Umbilical cord (tissue), 2 donors: ENCODE measurements around the gene EPS15. TPM values are rescaled to one million over a fixed set of nuclear protein-coding genes. Genes with fewer than 3 reads are reported as not detected.
"Not testable (repeated sequence)": the region's sequence is repeated elsewhere in the genome, so short reads cannot be mapped to it uniquely, and the experiment has no call there.

Experiments used
- DNase-seq: peaks from one replicate; pipeline ENCODE4 v3.0.0-alpha.2; 2015; ENCODE audit warnings: low spot score
- total RNA-seq: library from RNA; depleted of rRNA; stranded (reverse); fragments of >200 nt; gene quantifications from one replicate; pipeline ENCODE4 v1.2.3, GENCODE V29; 2014; ENCODE audit warnings: low replicate concordance; ENCODE audit not compliant: insufficient read depth

Gene EPS15
- total RNA-seq, 1 donor from 2014 or later, result 90.0 TPM

DNA sequence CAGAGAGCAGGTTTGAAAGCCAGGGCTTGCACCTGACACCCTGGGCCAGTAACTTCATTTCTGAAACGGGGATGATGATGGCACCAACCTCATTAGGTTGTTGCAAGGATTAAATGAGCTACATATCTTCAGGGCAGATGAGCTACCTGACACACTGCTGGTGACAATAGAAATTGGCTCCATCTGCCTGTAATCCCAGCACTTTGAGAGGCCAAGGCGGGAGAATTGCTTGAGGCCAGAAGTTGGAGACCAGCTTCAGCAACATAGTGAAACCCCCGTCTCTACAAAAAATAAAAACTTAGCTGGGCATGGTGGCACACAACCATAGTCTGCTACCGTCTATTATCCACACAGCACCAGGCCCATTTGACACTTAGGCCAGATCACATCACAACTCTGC lies 182.4 kb downstream of the EPS15 start:
- no peak for DNase-seq

DNA sequence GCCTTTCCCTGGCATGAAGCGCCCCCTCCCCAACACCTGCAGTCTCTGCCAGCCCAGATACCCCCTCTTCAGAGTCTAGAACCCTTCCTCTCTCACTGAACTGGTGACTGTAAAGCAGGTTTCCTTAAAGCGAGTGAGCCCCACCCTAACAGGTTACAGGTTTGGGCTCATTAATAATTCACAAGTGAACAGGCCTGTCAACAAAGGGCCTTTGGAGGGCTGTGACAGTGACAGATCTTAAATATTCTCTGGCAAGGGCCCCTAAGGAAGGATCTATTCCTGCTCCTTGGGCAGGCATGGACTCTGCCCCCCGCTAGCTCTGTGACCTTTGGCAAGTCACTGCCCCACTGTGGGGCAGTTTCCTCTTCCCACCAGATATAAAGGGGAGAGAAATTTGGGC lies 183.1 kb downstream of the EPS15 start:
- DNase-seq, result no peak

DNA sequence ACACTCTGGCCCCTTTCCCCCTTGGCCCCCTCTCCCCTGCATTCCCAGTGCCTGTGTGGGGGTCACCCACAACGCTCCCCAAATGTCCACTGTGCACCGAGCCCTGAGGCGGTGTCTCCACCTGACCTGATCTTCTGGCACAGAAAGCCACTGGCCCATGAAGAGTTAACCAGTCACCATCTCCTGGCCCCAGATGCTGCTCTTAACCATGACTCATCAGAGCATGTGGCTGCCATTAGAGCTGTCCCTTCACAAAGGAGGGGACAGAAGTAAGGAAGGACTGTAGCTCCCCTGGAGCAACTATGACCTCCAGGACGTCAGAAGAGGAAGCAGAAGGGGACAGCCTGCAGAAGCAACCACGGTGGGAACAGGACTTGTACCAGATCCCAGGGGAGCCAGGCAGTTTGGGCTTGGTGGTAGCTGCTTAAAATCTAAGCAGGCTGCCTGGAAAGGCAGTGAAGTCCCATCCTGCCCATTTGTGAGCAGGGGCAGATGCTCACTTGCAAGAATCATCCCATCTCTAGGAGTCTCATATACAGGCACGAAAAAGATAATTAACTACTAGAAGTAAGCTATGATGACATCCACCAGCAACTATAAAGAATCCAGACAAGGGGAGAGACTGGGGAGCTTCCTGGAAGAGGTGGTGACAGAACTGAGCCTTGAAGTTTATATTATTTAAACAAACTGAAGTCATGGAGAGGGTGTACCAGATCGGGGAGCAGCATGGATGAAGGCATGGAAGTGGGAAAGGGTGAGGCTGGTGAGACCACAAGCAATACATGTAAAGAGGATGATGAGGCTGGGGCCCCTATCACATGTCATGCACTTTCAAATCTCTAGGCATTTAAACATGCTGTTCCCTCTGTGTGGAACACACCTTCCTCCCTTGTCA lies 187.6 kb downstream of the EPS15 start:
- DNase-seq, result peak; percentile 22

DNA sequence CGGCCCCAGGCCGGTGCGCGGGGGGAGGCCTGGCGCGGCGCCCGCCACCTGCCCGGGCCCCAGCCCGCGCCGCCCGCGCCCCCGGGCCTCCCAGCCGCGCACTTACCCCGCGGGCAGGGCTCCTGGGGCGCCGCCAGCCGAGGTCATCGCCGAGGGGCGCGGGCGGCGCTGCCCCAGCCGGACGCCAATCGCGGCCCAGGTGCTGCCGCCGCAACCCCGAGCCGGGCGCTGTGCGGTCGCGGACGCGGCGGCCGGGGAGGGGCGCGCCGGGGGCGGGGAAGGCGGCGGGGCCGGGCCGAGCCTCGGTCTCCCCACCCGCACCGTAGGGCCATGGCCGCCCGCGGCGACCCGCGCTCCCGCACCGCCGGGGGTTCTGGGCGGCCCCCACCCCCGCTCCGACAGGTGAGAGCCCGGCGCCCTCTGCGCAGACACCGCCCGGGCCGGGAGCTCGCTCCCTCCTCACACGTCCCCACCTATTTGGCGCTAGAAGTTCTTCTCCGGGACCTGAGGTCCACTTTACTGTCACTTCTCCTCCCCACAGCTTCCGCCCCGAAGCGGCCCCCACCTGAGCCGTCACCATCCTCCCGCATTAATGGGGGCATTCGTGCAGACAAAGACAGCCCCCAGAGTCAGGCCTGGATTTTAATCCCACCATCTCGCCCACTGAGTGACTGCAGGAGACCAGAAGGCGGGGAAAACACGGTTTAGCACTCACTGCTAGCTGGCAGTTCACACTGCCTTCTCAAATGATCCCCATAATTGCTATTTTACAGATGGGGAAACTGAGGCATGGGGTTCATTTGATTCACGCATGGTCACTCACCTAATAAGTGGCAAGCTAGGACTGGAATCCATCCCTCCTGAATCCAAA lies 188.5 kb downstream of the EPS15 start, which contains the start of gene TTC39A:
TTC39A (minus strand) TSS at position 232 of the 871 bp plus-strand sequence; CDS start at position 147, 85 bp downstream.
- DNase-seq, result no peak

DNA sequence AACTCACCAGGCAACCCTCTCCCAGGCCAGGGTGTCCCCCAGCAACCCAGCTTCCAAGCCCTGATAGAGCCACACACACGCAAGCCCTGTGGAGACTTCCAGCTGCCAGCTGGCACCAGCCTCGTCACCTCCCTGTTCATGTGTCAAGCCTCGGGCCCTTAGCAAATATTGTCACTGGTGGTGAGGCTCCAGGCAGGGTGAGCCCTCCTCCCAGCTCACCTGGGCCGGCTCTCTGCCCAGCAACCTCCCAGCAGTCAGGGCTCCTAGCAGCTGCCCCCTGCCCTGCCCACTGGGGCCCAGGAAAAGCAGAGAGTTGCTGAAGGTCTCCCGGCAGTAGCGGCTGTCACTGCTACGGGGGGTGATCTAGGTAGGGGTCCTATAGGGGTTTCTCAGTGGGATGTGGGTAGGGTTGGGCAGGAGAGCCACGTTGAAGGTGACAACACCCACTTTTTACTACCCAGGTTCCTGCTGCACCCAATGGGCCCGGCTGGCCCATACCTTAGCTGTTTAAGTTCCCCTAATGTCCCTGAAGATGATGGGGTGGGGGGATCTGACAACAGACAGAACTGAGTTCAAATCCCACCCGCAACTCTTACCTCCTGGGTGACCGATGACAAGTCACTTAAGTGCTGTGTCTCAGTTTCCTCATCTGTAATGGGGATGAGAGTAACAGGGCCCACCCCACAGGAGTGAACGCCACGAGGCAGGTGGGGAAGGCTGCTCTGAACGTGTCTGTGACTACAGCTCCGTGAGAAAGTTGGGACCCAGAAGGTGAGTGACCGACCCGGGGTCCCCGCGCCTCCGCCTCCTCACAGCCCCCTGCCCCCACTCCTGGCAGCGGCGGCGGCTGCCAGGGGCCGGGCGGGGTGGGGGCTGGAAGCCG lies 189.4 kb downstream of the EPS15 start:
- no peak for DNase-seq

DNA sequence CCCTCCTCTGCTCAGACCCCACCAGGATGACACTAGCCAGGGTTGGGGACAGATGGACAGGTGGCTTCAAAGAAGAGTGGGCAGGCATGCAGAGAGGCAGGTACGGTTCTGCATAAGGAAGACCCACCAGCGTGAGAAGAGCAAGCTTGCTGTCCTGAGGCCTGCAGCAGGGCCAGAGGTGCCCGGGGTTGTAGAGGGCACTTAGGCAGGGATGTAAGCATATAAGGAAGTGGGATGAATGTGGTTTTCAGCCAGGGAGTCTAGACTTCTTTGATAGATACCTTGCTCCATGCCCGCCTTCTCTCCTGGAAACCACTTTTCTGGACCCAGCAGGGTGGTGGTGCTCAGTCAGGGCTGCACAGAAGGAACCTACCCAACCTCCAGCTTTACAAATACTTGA lies 190.1 kb downstream of the EPS15 start:
- DNase-seq, result no peak

DNA sequence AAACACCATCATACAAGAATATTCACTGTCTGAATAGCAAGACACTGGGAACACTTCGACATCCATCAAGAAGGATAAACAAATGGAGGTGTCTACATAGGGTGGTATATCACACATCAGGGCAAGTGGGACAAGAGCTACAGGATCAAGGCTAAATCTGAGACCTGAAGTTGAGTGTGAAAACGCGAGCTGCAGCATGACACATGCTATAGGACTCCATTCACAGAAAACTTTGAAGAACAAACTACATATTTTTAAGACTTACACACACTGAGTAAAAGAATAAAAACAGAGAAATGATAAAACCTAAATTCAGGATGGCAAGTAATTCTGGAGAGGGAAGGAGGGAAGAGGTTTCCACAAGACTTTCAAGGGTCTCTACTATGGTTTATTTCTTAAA lies 190.8 kb downstream of the EPS15 start:
- DNase-seq, result no peak

DNA sequence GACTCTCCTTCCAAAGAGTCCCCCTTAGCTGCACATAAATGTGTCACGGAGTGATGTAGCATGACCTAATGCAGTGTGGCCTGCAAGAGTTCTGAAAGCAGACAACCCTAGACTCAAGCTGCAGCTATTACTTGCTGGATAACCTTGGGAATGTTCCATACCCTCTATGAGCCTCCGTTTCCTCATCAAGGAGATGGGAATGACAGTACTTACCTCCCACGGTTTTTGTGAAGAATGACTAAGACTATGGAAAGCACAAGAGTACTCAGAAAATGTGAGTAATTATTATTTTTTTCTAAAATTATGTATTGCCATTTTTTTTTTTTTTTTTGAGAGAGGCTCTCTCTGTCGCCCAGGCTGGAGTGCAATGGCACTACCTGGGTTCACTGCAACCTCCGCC lies 191.7 kb downstream of the EPS15 start:
- no peak for DNase-seq

DNA sequence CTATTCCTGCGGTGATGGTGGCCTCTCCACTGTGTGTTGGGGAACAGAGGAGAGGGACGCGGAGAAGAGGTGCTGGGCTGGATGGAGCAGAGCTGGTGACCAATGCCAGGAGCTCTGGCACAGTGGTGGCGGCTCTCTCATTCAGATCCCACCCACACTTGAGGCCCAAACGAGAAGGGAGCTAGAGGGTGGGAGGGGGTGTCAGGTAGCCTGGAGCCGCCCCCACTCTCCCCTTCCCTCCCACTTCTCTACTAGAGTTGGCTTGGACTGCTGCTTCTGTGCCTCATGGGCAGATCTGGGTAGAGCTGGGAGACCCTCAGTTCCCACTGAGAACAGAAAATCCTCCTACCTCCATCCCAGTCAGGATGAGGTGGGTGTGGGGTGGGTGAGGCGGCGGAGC lies 192.2 kb downstream of the EPS15 start:
- DNase-seq, result no peak

DNA sequence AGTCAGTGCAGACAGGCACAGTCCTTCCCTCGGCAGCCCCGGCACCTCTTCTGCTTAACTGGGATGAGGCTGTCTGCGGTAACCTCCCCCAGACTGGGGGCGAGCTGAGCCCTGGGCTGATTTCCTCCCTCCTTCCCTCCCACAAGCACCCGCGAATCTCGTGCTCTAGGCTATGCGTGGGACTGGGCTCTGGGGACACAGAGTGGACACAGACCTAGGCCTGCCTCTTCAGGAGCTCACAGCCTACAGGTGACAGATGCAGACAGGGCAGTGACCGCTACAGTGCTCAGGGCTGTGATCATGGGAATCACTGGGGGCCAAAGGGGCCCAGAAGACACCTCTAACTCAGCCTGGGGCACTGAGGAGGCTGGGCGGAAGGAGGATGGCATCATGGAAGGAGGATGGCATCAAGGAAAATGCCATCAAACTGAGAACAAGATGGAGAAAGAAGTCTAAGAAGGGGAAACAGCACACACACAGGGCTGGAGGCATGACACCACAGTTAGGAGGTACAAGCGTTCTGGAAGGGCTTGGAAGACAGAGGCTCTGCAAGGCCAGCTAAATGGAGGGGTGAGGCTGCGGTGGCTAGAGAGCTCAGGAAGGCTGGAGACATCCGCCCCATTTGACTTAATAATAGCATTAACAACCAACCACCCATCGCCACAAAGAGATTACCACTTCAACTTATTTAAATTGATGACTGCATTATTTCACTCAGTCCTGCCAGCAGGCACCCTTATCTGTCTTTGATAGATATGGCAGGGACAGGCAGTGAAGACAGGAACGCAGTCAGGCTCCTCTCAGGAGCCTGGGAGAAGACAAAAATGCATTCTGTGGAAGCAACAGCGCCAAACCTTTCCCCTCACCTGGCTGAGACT lies 192.9 kb downstream of the EPS15 start:
- no peak for DNase-seq

DNA sequence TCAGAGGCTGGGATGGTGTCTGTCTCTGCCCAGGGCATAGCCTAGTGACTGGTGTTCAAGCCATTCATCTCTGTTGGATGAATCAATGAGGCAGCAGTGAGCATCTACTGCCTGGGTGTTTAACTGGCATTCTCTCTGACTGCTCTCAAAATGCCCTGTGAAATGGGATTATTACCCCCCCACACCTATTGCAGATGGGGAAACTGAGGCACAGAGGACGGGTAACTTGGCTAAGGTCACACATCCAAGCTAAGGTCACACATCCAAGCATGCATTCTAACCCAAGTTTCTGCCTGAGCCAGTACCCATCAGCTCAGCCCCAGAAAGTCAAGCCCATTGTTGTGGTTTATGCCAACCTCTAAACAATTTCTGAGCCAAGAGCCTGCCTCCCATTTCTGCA lies 193.7 kb downstream of the EPS15 start:
- DNase-seq, result no peak

DNA sequence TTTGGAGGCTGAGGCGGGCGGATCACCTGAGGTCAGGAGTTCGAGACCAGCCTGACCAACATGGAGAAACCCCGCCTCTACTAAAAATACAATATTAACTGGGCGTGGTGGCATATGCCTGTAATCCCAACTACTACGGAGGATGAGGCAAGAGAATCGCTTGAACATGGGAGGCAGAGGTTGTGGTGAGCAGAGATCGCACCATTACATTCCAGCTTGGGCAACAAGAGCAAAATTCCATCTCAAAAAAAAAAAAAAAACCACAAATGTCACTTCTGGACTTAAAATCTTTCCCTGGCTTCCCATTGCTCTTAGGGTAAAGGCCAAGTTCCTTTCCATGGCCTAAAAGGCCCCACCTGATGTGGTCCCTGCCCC lies 194.1 kb downstream of the EPS15 start:
- DNase-seq, result not testable (repeated sequence)

DNA sequence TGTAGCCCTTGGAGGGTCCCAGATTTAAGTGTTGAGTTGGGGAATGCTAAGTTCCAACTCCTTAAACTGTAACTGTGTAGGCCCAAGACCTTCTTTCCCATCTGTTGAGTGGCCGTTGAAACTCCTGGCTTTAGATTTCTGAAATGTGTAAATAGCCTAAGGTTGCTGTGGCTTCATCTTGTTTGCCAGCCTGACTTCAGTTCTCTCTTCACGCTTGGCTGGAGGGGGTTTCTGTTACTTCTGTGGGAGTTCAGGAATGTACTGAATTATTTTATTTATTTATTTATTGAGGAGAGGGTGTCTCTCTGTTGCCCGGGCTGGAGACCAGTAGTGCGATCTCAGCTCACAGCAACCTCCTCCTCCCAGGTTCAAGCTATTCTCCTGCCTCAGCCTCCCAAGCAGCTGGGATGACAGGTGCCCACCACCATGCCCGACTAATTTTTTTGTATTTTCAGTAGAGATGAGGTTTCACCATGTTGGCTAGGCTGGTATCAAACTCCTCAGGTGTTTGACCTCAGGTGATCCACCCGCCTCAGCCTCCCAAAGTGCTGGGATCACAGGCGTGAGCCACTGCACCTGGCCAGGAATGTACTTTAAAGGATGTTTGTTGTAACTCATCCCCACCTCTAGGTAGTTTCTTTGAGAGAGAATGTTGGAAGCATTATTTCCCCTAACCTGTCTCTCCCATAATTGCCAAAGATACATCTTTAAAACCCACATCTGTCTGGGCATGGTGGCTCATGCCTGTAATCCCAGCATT lies 194.6 kb downstream of the EPS15 start:
- no peak for DNase-seq

DNA sequence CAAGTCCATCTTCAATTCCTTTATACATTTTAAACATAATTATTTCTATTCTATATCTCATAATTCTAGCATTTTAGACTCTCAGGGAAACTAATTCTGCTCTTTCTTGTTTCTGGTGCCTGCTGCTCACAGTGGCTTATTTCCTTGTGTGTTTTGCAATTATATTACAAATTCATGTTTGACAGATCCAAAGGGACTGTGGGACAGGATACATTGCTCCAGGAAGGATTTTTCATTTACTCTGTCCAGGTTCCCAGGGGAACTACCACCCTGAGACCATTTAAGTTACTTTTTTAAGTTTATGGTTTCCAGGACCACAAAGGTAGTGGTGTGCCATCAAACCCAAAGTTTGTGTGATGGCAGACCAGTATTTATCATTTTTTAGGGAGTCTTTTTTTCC lies 195.3 kb downstream of the EPS15 start:
- no peak for DNase-seq

DNA sequence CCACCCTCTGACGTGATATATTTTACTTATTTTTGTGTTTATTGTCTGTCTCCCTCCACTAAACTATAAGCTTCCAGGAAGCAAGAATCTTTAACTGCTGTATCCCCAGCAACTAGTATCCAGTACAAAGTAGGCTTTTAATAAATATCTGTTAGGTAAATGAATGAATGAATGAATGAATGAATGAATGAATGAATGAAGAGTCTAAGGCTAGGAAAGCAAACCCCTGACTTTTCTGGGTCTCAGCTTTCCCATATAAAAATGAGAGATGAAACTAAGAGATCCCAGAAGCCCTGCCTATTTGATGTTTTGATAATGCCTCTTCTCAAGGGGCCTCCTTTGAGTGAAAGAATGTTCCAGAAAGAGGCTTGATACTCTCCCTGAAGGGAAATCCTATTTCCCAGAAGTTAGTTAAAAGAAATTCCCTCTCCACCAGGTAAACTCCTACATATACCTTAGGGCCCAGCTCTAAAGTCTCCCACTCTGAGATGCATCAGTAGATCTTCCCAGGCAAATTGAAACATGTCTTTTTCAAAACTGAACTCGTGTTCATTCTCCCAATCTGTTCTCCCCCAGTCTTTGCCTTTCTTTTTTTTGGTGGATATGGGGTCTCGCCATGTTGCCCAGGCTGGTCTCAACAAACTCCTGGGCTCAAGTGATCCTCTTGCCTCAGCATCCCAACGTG lies 196.5 kb downstream of the EPS15 start:
- DNase-seq, result no peak

DNA sequence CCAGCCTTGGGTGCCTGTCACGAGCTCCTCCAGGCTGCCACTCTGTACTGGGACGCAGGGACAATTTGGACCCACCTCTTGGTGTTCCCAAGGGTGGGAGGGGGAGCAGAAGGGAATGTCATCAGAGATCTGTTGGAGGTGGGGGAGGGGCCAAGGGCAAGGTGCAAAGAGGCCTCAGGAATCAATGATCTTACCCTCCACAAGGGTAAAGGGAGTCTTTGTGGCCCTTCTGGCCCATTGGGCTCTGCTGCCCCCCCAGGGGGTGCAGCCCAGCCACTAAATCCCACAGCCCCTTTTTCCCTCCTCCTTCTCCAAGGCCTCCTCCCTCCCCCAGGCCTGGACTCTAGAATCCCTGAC lies 197.2 kb downstream of the EPS15 start:
- no peak for DNase-seq

DNA sequence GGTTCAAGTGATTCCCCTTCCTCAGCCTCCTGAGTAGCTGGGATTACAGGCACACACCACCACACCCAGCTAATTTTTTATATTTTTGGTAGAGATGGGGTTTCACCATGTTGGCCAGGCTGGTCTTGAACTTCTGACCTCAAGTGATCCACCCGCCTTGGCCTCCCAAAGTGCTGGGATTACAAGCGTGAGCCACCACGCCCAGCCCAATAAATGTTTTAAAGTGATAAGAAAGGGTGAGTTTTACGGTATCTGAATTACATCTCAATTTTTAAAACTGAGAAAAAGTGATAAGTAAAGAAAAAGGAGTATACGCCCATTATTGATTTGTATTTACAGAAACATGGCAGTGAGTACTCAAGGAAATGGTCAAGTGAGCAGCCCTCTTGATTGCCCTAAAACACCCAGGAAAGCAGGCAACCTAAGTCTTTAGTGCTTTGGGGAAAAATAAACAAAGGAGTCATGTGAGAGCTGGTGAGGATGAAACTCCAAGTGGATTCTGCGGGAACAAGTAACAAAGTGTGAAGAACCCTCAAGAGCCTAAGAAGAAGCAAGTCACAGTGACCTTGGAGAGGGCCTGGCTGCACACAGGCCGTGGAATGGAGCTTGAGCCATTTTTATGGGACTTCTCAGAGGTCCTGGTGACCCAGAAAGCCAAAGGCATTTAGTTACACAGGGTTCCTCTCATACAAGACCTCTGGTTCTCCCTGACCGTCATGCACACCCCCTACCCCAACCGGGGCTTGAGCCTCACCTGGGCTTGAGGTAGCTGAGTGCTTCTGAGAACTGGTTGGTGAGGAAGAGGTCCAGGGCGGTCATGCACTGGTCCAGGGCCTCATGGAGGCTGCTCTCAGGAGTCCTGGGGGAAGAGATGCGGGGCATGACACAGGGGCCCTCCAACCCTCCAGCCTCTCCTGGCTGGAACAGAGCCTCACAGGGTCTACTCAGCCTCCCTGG lies 197.8 kb downstream of the EPS15 start:
- no peak for DNase-seq

DNA sequence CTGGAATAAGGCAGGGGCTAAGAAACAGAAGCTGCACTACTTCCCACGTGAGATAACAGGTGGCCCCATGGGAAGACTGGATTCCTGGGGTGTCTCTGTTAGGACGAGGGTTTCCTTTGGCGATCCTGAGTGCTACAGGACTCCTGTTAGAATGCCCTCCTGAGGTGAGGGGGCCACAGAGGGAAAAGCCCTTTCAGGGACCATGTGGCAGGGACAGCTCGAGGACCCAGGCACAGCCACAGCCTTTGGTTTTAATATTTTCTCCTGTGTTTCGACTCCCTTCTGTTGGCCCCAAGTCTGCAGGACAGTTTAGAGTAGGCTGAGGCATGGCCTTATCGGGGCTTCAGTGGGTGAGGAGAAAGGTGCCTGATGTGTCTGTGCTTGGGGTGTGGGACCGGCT lies 201.3 kb downstream of the EPS15 start:
- no peak for DNase-seq
